H9 (cell line): Measurements from ENCODE around the gene SLC26A9. TPM values are rescaled to one million over a fixed set of nuclear protein-coding genes. Genes with fewer than 3 reads are reported as not detected.

Experiments used
- DNase-seq: peaks from one replicate; pipeline ENCODE4 v3.0.0-alpha.2; 2017
- H2AFZ ChIP-seq: one replicate; pipeline ENCODE4 v1.6.1; 2013; ENCODE audit warnings: mild to moderate bottlenecking, low read length, control low read depth, moderate library complexity
- H2AK5ac ChIP-seq: 2 replicates; pipeline ENCODE4 v1.6.1; 2013; ENCODE audit warnings: low read length, control low read depth, mixed read lengths; ENCODE audit not compliant: insufficient read length
- H2BK120ac ChIP-seq: one replicate; pipeline ENCODE4 v1.6.1; 2013; ENCODE audit warnings: low read depth, mild to moderate bottlenecking, low read length, control low read depth, inconsistent platforms; ENCODE audit not compliant: poor library complexity, severe bottlenecking
- H2BK12ac ChIP-seq: 2 replicates; pipeline ENCODE4 v1.6.1; 2013; ENCODE audit warnings: low read length, control low read depth, mixed read lengths, low read depth; ENCODE audit not compliant: insufficient read length
- H2BK15ac ChIP-seq: 2 replicates; pipeline ENCODE4 v1.6.1; 2013; ENCODE audit warnings: low read depth, low read length, control low read depth
- H2BK20ac ChIP-seq: one replicate; pipeline ENCODE4 v1.6.1; 2013; ENCODE audit warnings: low read depth, mild to moderate bottlenecking, low read length, control low read depth, inconsistent platforms; ENCODE audit not compliant: poor library complexity, severe bottlenecking
- H2BK5ac ChIP-seq: 2 replicates; pipeline ENCODE4 v1.6.1; 2013; ENCODE audit warnings: low read length, control low read depth, mixed read lengths; ENCODE audit not compliant: insufficient read length
- H3K14ac ChIP-seq: 2 replicates; pipeline ENCODE4 v1.6.1; 2013; ENCODE audit warnings: low read length, control low read depth; ENCODE audit not compliant: insufficient read depth
- H3K18ac ChIP-seq: 2 replicates; pipeline ENCODE4 v1.6.1; 2013; ENCODE audit warnings: low read depth, mild to moderate bottlenecking, mixed read lengths, low read length, control low read depth; ENCODE audit not compliant: insufficient read length
- H3K23ac ChIP-seq: 2 replicates; pipeline ENCODE4 v1.6.1; 2013; ENCODE audit warnings: low read length, control low read depth, mixed read lengths, low read depth; ENCODE audit not compliant: insufficient read length
- H3K23me2 ChIP-seq: 2 replicates; pipeline ENCODE4 v1.6.1; 2013; ENCODE audit warnings: low read depth, mild to moderate bottlenecking, mixed read lengths, low read length, control low read depth; ENCODE audit not compliant: insufficient read length, poor library complexity, severe bottlenecking
- H3K27ac ChIP-seq: 2 replicates; pipeline ENCODE4 v1.5.1; 2013; ENCODE audit warnings: low read length, control low read depth, mixed read lengths, low read depth; ENCODE audit not compliant: insufficient read length
- H3K27me3 ChIP-seq: 2 replicates; pipeline ENCODE4 v1.6.1; 2013; ENCODE audit warnings: low read length, control low read depth, inconsistent platforms; ENCODE audit not compliant: insufficient read depth
- H3K4ac ChIP-seq: 2 replicates; pipeline ENCODE4 v1.6.1; 2013; ENCODE audit warnings: low read depth, mild to moderate bottlenecking, control low read depth, inconsistent platforms, low read length, moderate library complexity
- H3K4me1 ChIP-seq: 2 replicates; pipeline ENCODE4 v1.6.1; 2013; ENCODE audit warnings: low read length, control low read depth, inconsistent platforms; ENCODE audit not compliant: insufficient read depth
- H3K4me2 ChIP-seq: 2 replicates; pipeline ENCODE4 v1.6.1; 2013; ENCODE audit warnings: low read length, control low read depth, mixed read lengths; ENCODE audit not compliant: insufficient read length, insufficient read depth
- H3K56ac ChIP-seq: 2 replicates; pipeline ENCODE4 v1.6.1; 2013; ENCODE audit warnings: low read depth, mild to moderate bottlenecking, mixed read lengths, low read length, control low read depth; ENCODE audit not compliant: insufficient read length
- H3K79me1 ChIP-seq: 2 replicates; pipeline ENCODE4 v1.6.1; 2013; ENCODE audit warnings: low read depth, mild to moderate bottlenecking, moderate library complexity, low read length, control low read depth, inconsistent platforms; ENCODE audit not compliant: insufficient read depth, poor library complexity, severe bottlenecking
- H3K79me2 ChIP-seq: 2 replicates; pipeline ENCODE4 v1.6.1; 2013; ENCODE audit warnings: low read length, control low read depth, inconsistent platforms; ENCODE audit not compliant: insufficient read depth
- H3K9ac ChIP-seq: 2 replicates; pipeline ENCODE4 v1.6.1; 2013; ENCODE audit warnings: low read length, control low read depth, mixed read lengths; ENCODE audit not compliant: insufficient read length; ENCODE audit errors: extremely low read depth
- H3K9me3 ChIP-seq: one replicate; pipeline ENCODE4 v1.6.1; 2013; ENCODE audit warnings: low read depth, low read length, inconsistent platforms; ENCODE audit not compliant: control insufficient read depth
- H3T11ph ChIP-seq: one replicate; pipeline ENCODE4 v1.6.1; 2013; ENCODE audit warnings: mild to moderate bottlenecking, low read length, control low read depth, inconsistent platforms
- H4K20me1 ChIP-seq: one replicate; pipeline ENCODE4 v1.6.1; 2013; ENCODE audit not compliant: control insufficient read depth, insufficient read length, insufficient read depth
- H4K5ac ChIP-seq: 2 replicates; pipeline ENCODE4 v1.6.1; 2013; ENCODE audit warnings: low read depth, mild to moderate bottlenecking, mixed read lengths, low read length, control low read depth; ENCODE audit not compliant: insufficient read length
- H4K8ac ChIP-seq: replicated peaks from 2 replicates; pipeline ENCODE4 v1.6.1; 2013; ENCODE audit warnings: low read length, control low read depth, mixed read lengths, low read depth; ENCODE audit not compliant: insufficient read length
- H4K91ac ChIP-seq: 2 replicates; pipeline ENCODE4 v1.6.1; 2013; ENCODE audit warnings: low read depth, mild to moderate bottlenecking, moderate library complexity, mixed read lengths, low read length, control low read depth; ENCODE audit not compliant: insufficient read length
- H3K27ac Mint-ChIP-seq, 3 experiments: 2 replicates in 2 of 3; 3 replicates in 1 of 3; pipeline ENCODE4 v1.8.0; 2020 to 2021; ENCODE audit warnings: mixed read lengths in 3 of 3, mild to moderate bottlenecking in 1 of 3, moderate library complexity in 1 of 3
- H3K27me3 Mint-ChIP-seq: 2 replicates; pipeline ENCODE4 v1.8.0; 2021; ENCODE audit warnings: low read depth, mild to moderate bottlenecking, moderate library complexity, mixed read lengths
- H3K36me3 Mint-ChIP-seq, 3 experiments: 2 replicates in 2 of 3; 3 replicates in 1 of 3; pipeline ENCODE4 v1.8.0; 2020 to 2021; ENCODE audit warnings: low read depth in 3 of 3, mixed read lengths in 3 of 3; ENCODE audit not compliant: insufficient read depth in 1 of 3
- H3K4me1 Mint-ChIP-seq, 2 experiments: 2 replicates each; pipeline ENCODE4 v1.8.0; 2020; ENCODE audit warnings: mixed read lengths in 2 of 2
- H3K4me3 Mint-ChIP-seq, 2 experiments: 2 replicates in 1 of 2; 3 replicates in 1 of 2; pipeline ENCODE4 v1.8.0; 2020 to 2021; ENCODE audit warnings: mild to moderate bottlenecking in 2 of 2, mixed read lengths in 2 of 2, moderate library complexity in 1 of 2
- H3K9me3 Mint-ChIP-seq, 2 experiments: 2 replicates in 1 of 2; 3 replicates in 1 of 2; pipeline ENCODE4 v1.8.0; 2020; ENCODE audit warnings: mild to moderate bottlenecking in 2 of 2, mixed read lengths in 2 of 2, moderate library complexity in 1 of 2
- CTCF ChIP-seq: fragments of 200-600 bp; sonication (generic); conservative IDR thresholded peaks from 3 replicates; pipeline ENCODE4 v1.8.0; 2021; ENCODE audit warnings: antibody characterized with exemption, mild to moderate bottlenecking
- WGBS: extraction: QIAGEN DNeasy Blood & Tissue Kit; methylation state at CpG from one replicate; pipeline ENCODE4 v1.1.7; 2013; ENCODE audit warnings: missing lambda C conversion rate, low lambda C conversion rate, mixed read lengths; ENCODE audit not compliant: insufficient read length; ENCODE audit errors: extremely low coverage; 5-methylcytosine and 5-hydroxymethylcytosine counted together
- total RNA-seq: library from RNA; stranded (reverse); gene quantifications from 2 replicates; pipeline ENCODE4 v1.2.1, GENCODE V29; 2021

SLC26A9 gene
- total RNA-seq, 1 experiment from 2014 or later = not detected

GRCh38 chr1:205935869-205936268 is 7.4 kb downstream of the SLC26A9 start:
- no peak overlapping the region for H4K91ac ChIP-seq
- WGBS = no CpG with 5 or more reads among the region's 8 CpGs

More at GRCh38 chr1:205935869-205936268, 7.4 kb downstream of the SLC26A9 start:
- no peak overlapping the region for H2BK20ac ChIP-seq
- H3K23ac ChIP-seq = no peak overlapping the region
- no peaks in the 10 kb centered on the region for H3K36me3 Mint-ChIP-seq
- no peaks in the 10 kb centered on the region for H3K79me1 ChIP-seq
- no peak overlapping the region for H3K4me3 Mint-ChIP-seq
- H4K20me1 ChIP-seq = no peaks in the 10 kb centered on the region
- H3K9ac ChIP-seq = no peak overlapping the region
- H2BK15ac ChIP-seq = no peak overlapping the region
- H3K4ac ChIP-seq = no peak overlapping the region
- no peak overlapping the region for H3K27ac Mint-ChIP-seq
- H3K27me3 Mint-ChIP-seq = peaks cover 16% of the 10 kb centered on the region
- peaks cover 10% of the 10 kb centered on the region; the same call in 1 of the 2 replicates for H3K4me1 ChIP-seq
- no peak for DNase-seq
- no peak overlapping the region for H3K56ac ChIP-seq
- H2AK5ac ChIP-seq = no peak overlapping the region
- H3K9me3 Mint-ChIP-seq = no peaks in the 10 kb centered on the region; a peak in 1 of 5 replicates
- no peak overlapping the region for H2AFZ ChIP-seq
- H3K79me2 ChIP-seq = no peaks in the 10 kb centered on the region
- H3K23me2 ChIP-seq = no peaks in the 10 kb centered on the region
- H4K5ac ChIP-seq = no peak overlapping the region
- no peak overlapping the region for H3K4me2 ChIP-seq
- H2BK12ac ChIP-seq = no peak overlapping the region
- H4K8ac ChIP-seq = no peak overlapping the region
- H2BK120ac ChIP-seq = no peak overlapping the region
- H3K18ac ChIP-seq = no peak overlapping the region
- no peak for TF ChIP-seq CTCF
- H2BK5ac ChIP-seq = no peak overlapping the region
- no peaks in the 10 kb centered on the region for H3K27me3 ChIP-seq
- no peaks in the 10 kb centered on the region for H3K9me3 ChIP-seq
- H3K14ac ChIP-seq = no peak overlapping the region
- peaks cover 42 to 48% of the 10 kb centered on the region in 2 experiments for H3K4me1 Mint-ChIP-seq
- H3K27ac ChIP-seq = no peak overlapping the region
- H3T11ph ChIP-seq = no peak overlapping the region
